Mammary epithelial cell (primary cell): ENCODE results near the gene VEGFB.
"Not testable (repeated sequence)": the region's sequence is repeated elsewhere in the genome, so short reads cannot be mapped to it uniquely, and the experiment has no call there.

Experiments used
- EZH2 ChIP-seq: IDR thresholded peaks from 2 replicates; pipeline ENCODE4 v1.6.1; 2012; ENCODE audit warnings: low read length, inconsistent platforms, borderline replicate concordance
- TF ChIP-seq, protein P1 (sequence below), 2 donors: IDR thresholded peaks in 1 of 2; conservative IDR thresholded peaks in 1 of 2; 2 replicates each; pipeline ENCODE4 v1.5.1; 2011 to 2012; ENCODE audit warnings: inconsistent platforms in 2 of 2, low read length in 2 of 2, mild to moderate bottlenecking in 2 of 2, control low read depth in 1 of 2, low read depth in 1 of 2; ENCODE audit not compliant: insufficient read depth in 1 of 2; ENCODE audit errors: extremely low read depth in 1 of 2

DNA sequence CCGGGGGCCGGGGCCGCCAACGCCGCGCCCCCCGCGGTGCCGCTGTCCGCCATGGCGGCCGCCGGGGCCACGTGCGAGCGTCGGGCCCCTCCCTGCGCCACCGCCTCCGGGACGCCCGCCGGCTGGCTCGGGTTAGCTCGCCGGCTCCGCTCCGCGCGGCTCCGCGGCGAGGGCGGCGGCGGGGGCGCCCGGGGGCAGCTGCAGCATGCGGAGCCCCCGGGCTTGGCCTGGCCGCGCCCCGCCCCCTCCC is 12.2 kb downstream of the VEGFB start:
- TF ChIP-seq, protein P1, sequence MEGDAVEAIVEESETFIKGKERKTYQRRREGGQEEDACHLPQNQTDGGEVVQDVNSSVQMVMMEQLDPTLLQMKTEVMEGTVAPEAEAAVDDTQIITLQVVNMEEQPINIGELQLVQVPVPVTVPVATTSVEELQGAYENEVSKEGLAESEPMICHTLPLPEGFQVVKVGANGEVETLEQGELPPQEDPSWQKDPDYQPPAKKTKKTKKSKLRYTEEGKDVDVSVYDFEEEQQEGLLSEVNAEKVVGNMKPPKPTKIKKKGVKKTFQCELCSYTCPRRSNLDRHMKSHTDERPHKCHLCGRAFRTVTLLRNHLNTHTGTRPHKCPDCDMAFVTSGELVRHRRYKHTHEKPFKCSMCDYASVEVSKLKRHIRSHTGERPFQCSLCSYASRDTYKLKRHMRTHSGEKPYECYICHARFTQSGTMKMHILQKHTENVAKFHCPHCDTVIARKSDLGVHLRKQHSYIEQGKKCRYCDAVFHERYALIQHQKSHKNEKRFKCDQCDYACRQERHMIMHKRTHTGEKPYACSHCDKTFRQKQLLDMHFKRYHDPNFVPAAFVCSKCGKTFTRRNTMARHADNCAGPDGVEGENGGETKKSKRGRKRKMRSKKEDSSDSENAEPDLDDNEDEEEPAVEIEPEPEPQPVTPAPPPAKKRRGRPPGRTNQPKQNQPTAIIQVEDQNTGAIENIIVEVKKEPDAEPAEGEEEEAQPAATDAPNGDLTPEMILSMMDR (conservative IDR thresholded peaks at IDR 0.05 in 1 of 2, IDR thresholded peaks at IDR 0.05 in 1 of 2; ENCODE audit: extremely low read depth in 1 of 2, insufficient read depth in 1 of 2, low read depth in 1 of 2, low read length in 2 of 2): not testable (repeated sequence)
- TF ChIP-seq EZH2: not testable (repeated sequence)
